ENCODE measurements around the gene WDR81. TPM values are rescaled to one million over a fixed set of nuclear protein-coding genes. Genes with fewer than 3 reads are reported as not detected.

WDR81 gene
- total and polyA plus RNA-seq, 11 donors = 7.2 to 29.0 (median 9.3) TPM

DNA sequence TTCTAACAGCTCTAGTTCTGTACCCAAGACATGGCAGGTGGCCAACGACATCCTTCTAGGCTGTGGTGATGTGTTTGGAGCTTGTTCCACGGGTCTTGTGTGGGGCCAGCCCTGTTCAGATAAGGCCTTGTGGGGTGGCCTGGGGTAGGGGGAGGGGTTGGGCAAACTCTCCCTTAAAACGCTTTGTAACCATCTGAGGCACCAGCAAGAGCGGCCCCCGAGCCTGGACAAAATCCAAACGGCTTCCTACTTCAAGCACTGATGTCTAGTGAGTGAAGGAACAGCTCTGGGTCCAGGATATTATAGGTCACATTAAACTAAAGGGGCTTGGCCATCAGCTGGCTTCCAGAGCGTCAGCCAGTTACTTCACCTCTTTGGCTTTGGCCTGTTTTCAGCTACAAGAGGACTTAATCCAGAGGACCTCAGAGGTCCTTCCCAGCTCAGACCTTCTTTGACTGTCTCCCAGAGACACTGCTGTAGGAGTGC is 49.2 kb downstream of the WDR81 start:
- DNase-seq = peak in 1 of 5 donors; percentile 40
- Histone ChIP-seq H3K9me3 (no peaks in the 10 kb centered on the region), H3K4me1 (peaks cover 0 to 34% (median 7%) of the 10 kb centered on the region in 12 donors), H3K27me3 (no peaks in the 10 kb centered on the region), H3K27ac (peak overlapping the region in 10 of 12 donors; percentile 1 to 58 (median 40)), H3K36me3 (peaks cover 0 to 77% (median 37%) of the 10 kb centered on the region in 9 donors), H3K4me3 (no peak overlapping the region)
- ATAC-seq = peak; percentile 8 to 47 (median 14)
- TF ChIP-seq POLR2A (IDR thresholded peaks at IDR 0.05) (no peak), CTCF (IDR thresholded peaks at IDR 0.05) (no peak)
- 34 to 48% (median 44%) methylated on average over 7 of the region's 7 CpGs for WGBS, 4 donors
- intact Hi-C loops (cut with DNase I) = no loop called here

DNA sequence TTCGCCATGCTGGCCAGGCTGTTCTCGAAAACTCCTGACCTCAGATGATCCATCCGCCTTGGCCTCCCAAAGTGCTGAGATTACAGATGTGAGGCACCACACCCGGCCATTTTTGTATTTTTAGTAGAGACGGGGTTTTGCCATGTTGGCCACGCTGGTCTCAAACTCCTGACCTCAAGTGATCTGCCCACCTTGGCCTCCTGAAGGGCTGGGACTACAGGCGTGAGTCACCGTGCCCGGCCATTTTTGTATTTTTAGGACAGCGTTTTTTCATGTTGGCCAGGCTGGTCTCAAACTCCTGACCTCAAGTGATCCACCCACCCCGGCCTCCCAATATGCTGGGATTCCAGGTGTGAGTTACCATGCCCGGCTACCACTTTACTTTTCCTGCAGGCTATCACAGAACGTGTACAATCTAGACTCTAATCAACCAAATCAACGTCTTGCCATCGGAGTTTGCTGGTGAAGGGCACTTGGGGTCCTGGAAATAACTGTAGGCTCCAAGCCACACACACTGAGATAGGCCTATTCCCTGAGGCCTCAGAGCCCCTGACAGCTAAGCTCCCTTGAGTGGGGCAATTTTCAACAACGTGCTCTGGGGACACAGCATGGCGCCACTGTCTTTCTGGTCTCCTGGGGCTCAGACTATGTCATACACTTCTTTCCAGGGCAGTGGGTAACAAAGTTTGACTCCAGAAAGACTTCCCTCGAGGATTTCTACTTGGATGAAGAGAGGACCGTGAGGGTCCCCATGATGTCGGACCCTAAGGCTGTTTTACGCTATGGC is 50.1 kb downstream of the WDR81 start:
- Histone ChIP-seq H3K4me1 (peaks cover 0 to 36% (median 11%) of the 10 kb centered on the region in 12 donors), H3K27me3 (no peaks in the 10 kb centered on the region), H3K9me3 (no peaks in the 10 kb centered on the region), H3K27ac (peak overlapping the region in 8 of 12 donors; percentile 21 to 58 (median 42)), H3K4me3 (no peak overlapping the region), H3K36me3 (peaks cover 0 to 81% (median 43%) of the 10 kb centered on the region in 9 donors)
- intact Hi-C loops (cut with DNase I) = no loop called here
- no peak for ATAC-seq
- DNase-seq = no peak
- 87 to 93% (median 91%) methylated on average over 21 of the region's 21 CpGs for WGBS, 4 donors
- TF ChIP-seq CTCF (IDR thresholded peaks at IDR 0.05) (no peak), POLR2A (IDR thresholded peaks at IDR 0.05) (no peak)

DNA sequence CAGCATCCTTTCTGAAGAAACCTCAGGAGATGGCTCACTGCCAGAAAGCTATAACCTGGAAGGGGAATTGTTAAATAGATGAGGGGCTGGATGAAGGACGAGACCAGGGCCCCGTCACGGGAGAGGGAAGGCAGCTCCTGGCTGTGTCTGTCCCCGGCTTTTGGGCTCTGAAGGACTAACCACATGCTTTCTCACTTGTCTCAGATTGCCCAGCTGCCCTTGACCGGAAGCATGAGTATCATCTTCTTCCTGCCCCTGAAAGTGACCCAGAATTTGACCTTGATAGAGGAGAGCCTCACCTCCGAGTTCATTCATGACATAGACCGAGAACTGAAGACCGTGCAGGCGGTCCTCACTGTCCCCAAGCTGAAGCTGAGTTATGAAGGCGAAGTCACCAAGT is 51.8 kb downstream of the WDR81 start:
- peaks cover 0 to 83% (median 50%) of the 10 kb centered on the region in 9 donors for H3K36me3 ChIP-seq
- no peak for DNase-seq
- H3K4me3 ChIP-seq = no peak overlapping the region
- no peak for ATAC-seq
- intact Hi-C loops (cut with DNase I) = no loop called here
- no peaks in the 10 kb centered on the region for H3K9me3 ChIP-seq
- 84 to 91% (median 89%) methylated on average over 7 to 10 of the region's 10 CpGs for WGBS, 4 donors
- no peak for TF ChIP-seq CTCF (IDR thresholded peaks at IDR 0.05)
- TF ChIP-seq POLR2A (IDR thresholded peaks at IDR 0.05) = no peak
- H3K27me3 ChIP-seq = no peaks in the 10 kb centered on the region
- peaks cover 0 to 38% (median 19%) of the 10 kb centered on the region in 12 donors for H3K4me1 ChIP-seq
- H3K27ac ChIP-seq = no peak overlapping the region

DNA sequence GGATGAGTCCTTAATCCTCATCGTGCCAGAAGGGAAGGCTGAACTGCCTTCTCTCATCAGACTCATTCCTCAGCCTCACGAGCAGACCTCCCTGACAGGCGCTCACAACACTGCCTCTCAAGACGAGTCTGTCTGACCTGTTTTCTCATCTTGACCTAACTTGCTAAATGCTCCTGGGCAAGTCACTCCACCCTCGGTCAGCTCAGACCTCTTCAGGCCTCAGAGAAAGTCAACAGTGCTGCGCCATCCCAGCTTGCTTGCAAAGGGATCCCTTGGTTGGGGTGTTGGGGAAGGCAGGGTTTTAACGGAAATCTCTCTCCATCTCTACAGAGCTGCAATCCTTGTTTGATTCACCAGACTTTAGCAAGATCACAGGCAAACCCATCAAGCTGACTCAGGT is 52.4 kb downstream of the WDR81 start:
- DNase-seq (no peak), ATAC-seq (no peak)
- no peak for TF ChIP-seq POLR2A (IDR thresholded peaks at IDR 0.05)
- TF ChIP-seq CTCF (IDR thresholded peaks at IDR 0.05) = no peak
- Histone ChIP-seq H3K36me3 (peaks cover 0 to 83% (median 52%) of the 10 kb centered on the region in 9 donors), H3K4me1 (peaks cover 0 to 42% (median 22%) of the 10 kb centered on the region in 12 donors), H3K27ac (no peak overlapping the region), H3K27me3 (no peaks in the 10 kb centered on the region), H3K9me3 (no peaks in the 10 kb centered on the region), H3K4me3 (no peak overlapping the region)
- 88 to 98% (median 95%) methylated on average over 6 to 7 of the region's 7 CpGs for WGBS, 4 donors
- intact Hi-C loops (cut with DNase I) = no loop called here

Measured in heart left ventricle (tissue), 16 donors.